HUES48 (cell line): ENCODE data around the gene RELB.

ENCODE experiments used
- H3K27ac ChIP-seq: one replicate; pipeline ENCODE4 v1.7.0; 2013; ENCODE audit warnings: low read depth, low read length, inconsistent platforms
- H3K27me3 ChIP-seq: 2 replicates; pipeline ENCODE4 v1.6.1; 2013; ENCODE audit warnings: mild to moderate bottlenecking, low read length; ENCODE audit not compliant: control insufficient read depth, insufficient read depth
- H3K36me3 ChIP-seq: 2 replicates; pipeline ENCODE4 v1.6.1; 2013; ENCODE audit warnings: low read length; ENCODE audit not compliant: control insufficient read depth, insufficient read depth
- H3K4me1 ChIP-seq: 2 replicates; pipeline ENCODE4 v1.6.1; 2013; ENCODE audit warnings: mild to moderate bottlenecking, low read length; ENCODE audit not compliant: control insufficient read depth, insufficient read depth
- H3K4me3 ChIP-seq: 2 replicates; pipeline ENCODE4 v1.5.1; 2013; ENCODE audit warnings: mild to moderate bottlenecking, low read depth, low read length
- H3K9ac ChIP-seq: 2 replicates; pipeline ENCODE4 v1.6.1; 2013; ENCODE audit warnings: mild to moderate bottlenecking, low read depth, low read length, moderate library complexity
- H3K9me3 ChIP-seq: 2 replicates; pipeline ENCODE4 v1.6.1; 2013; ENCODE audit warnings: low read length; ENCODE audit not compliant: control insufficient read depth, insufficient read depth

RELB gene

GRCh38 chr19:45001087-45001739, at the start of gene RELB:
RELB (plus strand) TSS chr19:45001464; CDS start chr19:45001580, 116 bp downstream.
- peak within 1 kb of the TSS; percentile 86 for H3K9ac ChIP-seq
- H3K27me3 ChIP-seq, result no peaks in the 10 kb centered on the region
- H3K9me3 ChIP-seq, result no peaks in the 10 kb centered on the region
- no peaks in the 10 kb centered on the region for H3K4me1 ChIP-seq
- peaks cover 3% of the 10 kb centered on the region; the same call in 1 of the 2 replicates for H3K36me3 ChIP-seq
- H3K4me3 ChIP-seq, result peak within 1 kb of the TSS; percentile 78
- H3K27ac ChIP-seq, result peak within 1 kb of the TSS; percentile 96

DNA sequence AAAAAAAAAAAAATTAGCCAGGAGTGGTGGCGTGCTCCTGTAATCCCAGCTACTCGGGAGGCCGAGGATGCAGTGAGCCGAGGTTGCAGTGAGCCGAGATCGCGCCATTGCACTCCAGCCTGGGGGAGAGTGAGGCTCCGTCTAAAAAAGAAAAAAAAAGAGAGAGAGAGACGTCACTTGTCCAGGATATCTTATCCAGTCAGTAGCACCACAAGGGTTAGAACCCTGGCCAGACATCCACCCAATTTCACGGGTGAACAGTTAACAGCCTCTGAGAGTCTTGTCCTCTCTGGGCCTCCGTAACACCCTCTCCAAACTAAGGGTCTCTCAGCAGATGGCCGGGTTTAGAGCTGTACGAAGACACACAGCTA, 47.0 kb upstream of the RELB start:
- Histone ChIP-seq H3K27me3 (no peaks in the 10 kb centered on the region), H3K36me3 (peaks cover 9% of the 10 kb centered on the region; the same call in 1 of the 2 replicates), H3K9me3 (no peaks in the 10 kb centered on the region), H3K4me1 (peaks cover 9% of the 10 kb centered on the region), H3K9ac (peak overlapping the region; percentile 86), H3K4me3 (peak overlapping the region; percentile 90), H3K27ac (peak overlapping the region; percentile 96)

DNA sequence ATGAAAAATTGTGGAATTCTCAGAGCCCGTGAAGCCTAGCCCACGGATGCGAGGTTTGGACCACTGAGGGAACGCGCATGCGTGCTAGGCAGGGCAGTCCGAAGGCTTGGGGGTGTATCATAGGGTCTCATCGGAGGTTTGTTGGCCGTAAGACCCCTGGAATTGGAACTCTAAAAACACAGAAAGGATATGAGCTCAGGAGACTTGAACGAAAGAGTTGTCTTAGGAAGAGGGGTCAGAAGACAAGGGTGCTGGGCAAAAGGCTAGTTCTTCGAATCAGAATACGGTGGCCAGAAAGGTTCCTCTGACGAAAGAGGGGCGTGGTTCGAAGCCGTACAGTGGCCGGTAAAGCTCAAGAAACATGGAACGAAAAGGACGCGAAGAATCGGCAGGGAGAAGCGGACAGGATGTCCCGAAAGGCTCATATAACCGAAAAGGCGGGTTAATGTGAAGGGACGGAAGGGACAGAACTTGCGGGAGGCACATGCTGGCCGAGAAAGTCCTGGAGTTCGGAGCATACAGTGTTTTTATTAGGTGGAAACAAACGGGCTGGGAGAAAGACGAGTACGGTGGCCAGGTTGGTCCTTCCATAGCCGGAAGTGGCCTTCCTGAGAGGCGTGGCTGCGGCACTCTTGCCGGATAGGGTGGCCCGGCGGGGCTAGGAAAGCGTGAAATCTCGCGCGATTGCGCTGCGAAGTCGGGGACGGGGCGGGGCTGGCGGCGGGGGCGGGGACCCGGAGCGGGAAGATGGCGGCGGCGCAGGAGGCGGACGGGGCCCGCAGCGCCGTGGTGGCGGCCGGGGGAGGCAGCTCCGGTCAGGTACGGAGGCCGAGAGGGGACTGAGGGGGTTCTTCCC, 46.4 kb upstream of the RELB start, which contains the start of gene CLPTM1:
TSS of gene CLPTM1 (plus strand) at position 732 of the 856 bp plus-strand sequence. CDS start at position 748, 16 bp downstream.
- H3K9me3 ChIP-seq, result no peaks in the 10 kb centered on the region
- peak within 1 kb of the TSS; percentile 96 for H3K27ac ChIP-seq
- no peaks in the 10 kb centered on the region for H3K27me3 ChIP-seq
- H3K4me1 ChIP-seq, result peaks cover 9% of the 10 kb centered on the region
- H3K9ac ChIP-seq, result peak within 1 kb of the TSS; percentile 86
- peak within 1 kb of the TSS; percentile 90 for H3K4me3 ChIP-seq
- peaks cover 13% of the 10 kb centered on the region; the same call in 1 of the 2 replicates for H3K36me3 ChIP-seq

DNA sequence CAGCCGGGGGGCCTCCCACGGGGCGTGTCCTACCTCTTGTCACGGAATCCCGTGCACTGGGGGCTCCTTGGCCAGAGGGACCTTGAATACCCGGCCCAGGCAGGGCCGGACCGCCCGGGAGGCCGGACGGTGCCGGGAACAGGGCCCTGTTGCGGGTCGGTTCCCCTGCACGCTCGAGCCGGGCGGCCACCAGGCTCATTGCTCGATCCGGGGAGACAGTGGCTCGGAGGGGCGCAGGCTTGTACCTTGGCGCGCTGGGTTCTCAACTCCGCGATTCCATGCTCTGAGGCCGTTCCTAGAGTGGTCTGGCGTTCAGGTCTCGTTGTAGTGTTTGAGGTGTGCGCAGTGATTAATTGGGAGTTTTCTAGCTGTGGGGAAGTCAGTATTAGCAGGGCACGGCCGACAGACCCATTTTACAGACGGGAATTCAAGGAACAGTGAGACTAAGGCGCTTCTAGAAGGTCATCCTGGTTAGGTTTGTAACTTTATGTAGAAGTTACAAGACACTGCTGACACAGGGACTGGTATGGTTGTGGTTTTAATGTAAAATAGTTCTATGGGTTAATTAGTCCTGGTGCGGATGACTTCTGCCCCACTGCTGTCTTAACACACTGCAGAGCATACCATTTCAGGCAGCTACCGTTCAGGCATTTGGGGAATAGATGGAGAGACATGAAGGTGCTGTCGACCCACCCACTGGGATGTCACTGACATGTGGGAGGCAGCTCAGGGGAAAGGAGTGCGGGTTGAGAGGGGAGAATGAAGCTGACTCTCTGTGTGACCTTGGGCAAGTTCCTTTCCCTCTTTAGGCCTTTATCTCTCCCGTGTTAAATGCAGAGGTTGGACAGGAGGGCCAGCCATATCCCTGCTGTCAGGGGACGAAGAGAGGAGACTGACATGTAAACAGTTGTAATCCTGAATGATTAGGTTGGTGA, 45.5 kb upstream of the RELB start:
- Histone ChIP-seq H3K4me3 (peak overlapping the region; percentile 90), H3K9me3 (no peaks in the 10 kb centered on the region), H3K36me3 (peaks cover 9% of the 10 kb centered on the region), H3K27me3 (no peaks in the 10 kb centered on the region), H3K4me1 (peaks cover 9% of the 10 kb centered on the region), H3K27ac (peak overlapping the region; percentile 68), H3K9ac (peak overlapping the region; percentile 79)

DNA sequence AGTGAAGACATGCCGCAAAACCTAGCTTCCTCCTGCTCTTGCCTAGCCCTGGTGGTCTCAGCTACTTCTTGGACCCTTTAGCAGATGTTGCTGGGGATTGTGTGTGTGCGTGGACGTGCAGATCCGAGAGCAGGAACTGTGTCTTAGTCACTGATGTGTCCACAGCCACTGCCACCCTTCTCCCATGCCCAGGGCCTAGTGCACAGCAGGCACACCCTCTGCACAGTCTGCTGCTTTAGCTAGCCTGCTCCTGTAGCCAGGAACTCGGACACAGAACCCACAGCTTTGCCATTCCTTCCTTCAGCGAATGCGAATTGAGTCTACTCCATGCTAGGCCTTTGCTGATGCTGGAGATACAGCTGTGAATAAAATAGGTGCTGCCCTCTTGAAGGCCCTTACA, 43.7 kb upstream of the RELB start:
- H3K4me1 ChIP-seq, result peaks cover 9% of the 10 kb centered on the region
- no peak overlapping the region for H3K4me3 ChIP-seq
- H3K27me3 ChIP-seq, result no peaks in the 10 kb centered on the region
- H3K36me3 ChIP-seq, result peaks cover 19% of the 10 kb centered on the region
- H3K9me3 ChIP-seq, result no peaks in the 10 kb centered on the region
- no peak overlapping the region for H3K9ac ChIP-seq
- H3K27ac ChIP-seq, result no peak overlapping the region

GRCh38 chr19:44958090-44958489, 43.2 kb upstream of the RELB start:
- Histone ChIP-seq H3K9ac (no peak overlapping the region), H3K36me3 (peaks cover 19% of the 10 kb centered on the region), H3K27me3 (no peaks in the 10 kb centered on the region)

DNA sequence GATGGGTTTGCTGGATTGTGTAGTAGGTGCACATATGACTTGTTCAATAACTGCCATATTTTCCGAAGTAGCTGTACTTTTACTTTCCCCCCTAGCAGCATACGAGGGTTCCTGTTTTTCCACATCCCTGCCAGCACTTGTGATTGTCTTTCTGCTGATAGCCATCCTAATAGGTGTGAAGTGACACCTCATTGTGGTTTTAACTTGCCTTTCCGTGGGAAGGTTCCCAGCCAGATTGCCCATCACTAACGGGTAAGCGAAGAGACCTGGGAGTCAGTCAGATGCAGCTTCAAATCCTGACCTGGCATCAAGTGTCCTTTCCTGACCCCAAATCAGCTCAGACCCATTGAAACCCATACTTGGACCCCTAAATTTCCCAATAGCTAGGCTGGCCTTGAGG, 41.6 kb upstream of the RELB start:
- no peaks in the 10 kb centered on the region for H3K9me3 ChIP-seq
- no peak overlapping the region for H3K27ac ChIP-seq
- no peak overlapping the region for H3K9ac ChIP-seq
- H3K27me3 ChIP-seq, result no peaks in the 10 kb centered on the region
- peaks cover 6% of the 10 kb centered on the region for H3K4me1 ChIP-seq
- H3K36me3 ChIP-seq, result peaks cover 23% of the 10 kb centered on the region
- no peak overlapping the region for H3K4me3 ChIP-seq

More at GRCh38 chr19:44958090-44958489, 43.2 kb upstream of the RELB start:
- no peak overlapping the region for H3K4me3 ChIP-seq
- peaks cover 9% of the 10 kb centered on the region for H3K4me1 ChIP-seq
- no peak overlapping the region for H3K27ac ChIP-seq
- no peaks in the 10 kb centered on the region for H3K9me3 ChIP-seq

GRCh38 chr19:44960906-44961728, 40.1 kb upstream of the RELB start:
- no peaks in the 10 kb centered on the region for H3K9me3 ChIP-seq
- no peaks in the 10 kb centered on the region for H3K27me3 ChIP-seq
- peaks cover 4% of the 10 kb centered on the region for H3K4me1 ChIP-seq
- H3K27ac ChIP-seq, result no peak overlapping the region
- H3K4me3 ChIP-seq, result no peak overlapping the region
- H3K9ac ChIP-seq, result no peak overlapping the region
- peaks cover 26% of the 10 kb centered on the region for H3K36me3 ChIP-seq

DNA sequence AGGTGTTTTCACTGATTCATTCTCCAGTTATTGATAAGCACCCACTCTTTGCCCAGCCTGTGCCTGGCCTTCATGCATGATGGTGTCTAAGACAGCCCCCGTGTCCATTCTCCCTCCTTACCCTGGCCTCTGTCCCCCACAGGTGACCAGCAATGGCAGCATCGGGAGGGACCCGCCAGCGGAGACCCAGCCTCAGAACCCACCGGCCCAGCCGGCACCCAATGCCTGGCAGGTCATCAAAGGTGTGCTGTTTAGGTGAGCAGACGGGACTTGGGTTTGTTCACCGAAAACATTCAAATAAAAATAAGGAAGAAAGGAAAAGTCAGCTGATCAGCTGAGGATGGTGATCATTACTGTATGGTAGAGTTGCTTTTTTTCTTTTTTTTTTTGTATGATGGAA, 39.4 kb upstream of the RELB start:
- H3K9me3 ChIP-seq, result no peaks in the 10 kb centered on the region
- H3K36me3 ChIP-seq, result peaks cover 26% of the 10 kb centered on the region
- H3K9ac ChIP-seq, result no peak overlapping the region
- no peak overlapping the region for H3K4me3 ChIP-seq
- H3K27ac ChIP-seq, result no peak overlapping the region
- H3K27me3 ChIP-seq, result no peaks in the 10 kb centered on the region
- no peaks in the 10 kb centered on the region for H3K4me1 ChIP-seq

GRCh38 chr19:44968118-44968517, 33.1 kb upstream of the RELB start:
- Histone ChIP-seq H3K27me3 (no peaks in the 10 kb centered on the region), H3K36me3 (peaks cover 21% of the 10 kb centered on the region), H3K4me1 (no peaks in the 10 kb centered on the region), H3K27ac (no peak overlapping the region), H3K9me3 (no peaks in the 10 kb centered on the region), H3K4me3 (no peak overlapping the region), H3K9ac (no peak overlapping the region)
